Activated T-helper 9 cell treated with anti-CD3 and anti-CD28 coated beads, Interleukin-2, amount 50 U/mL, for 16 hours (primary cell): ENCODE measurements around the gene TMEM200C.
"Not testable (repeated sequence)": the region's sequence is repeated elsewhere in the genome, so short reads cannot be mapped to it uniquely, and the experiment has no call there.

ENCODE experiments used
- DNase-seq: peaks from one replicate; pipeline ENCODE4 v3.0.0-alpha.2; 2020; ENCODE audit warnings: low read depth

The TMEM200C gene

DNA sequence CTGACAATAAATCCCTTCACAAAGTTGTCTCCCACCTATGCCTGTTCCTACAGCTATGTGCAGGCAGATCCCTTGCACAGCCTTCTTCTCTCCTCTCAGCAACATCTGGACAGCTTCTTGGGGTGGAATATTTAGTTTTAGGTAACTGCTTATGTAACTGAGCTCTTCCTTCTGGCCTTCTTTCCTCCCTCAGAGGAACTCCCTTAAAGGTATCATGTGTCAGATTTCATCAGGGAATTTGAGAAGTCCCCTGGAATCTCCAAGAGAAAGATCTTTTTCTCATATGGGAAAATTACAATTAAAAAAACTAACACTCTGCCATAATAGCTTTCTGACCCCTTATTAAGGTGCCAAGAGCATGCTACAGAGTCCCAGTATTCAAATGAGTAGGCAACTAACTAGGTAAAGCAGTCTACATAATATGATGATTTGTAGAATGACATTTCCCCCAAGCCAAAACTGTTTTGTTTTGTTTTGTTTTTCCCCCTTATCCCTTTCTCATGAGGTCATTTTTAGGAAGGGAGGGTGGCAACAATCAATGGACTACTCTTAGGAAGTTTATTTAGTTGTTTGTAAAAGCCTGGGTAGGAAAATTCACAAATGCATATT, 2.4 kb downstream of the TMEM200C start:
- DNase-seq: no peak

DNA sequence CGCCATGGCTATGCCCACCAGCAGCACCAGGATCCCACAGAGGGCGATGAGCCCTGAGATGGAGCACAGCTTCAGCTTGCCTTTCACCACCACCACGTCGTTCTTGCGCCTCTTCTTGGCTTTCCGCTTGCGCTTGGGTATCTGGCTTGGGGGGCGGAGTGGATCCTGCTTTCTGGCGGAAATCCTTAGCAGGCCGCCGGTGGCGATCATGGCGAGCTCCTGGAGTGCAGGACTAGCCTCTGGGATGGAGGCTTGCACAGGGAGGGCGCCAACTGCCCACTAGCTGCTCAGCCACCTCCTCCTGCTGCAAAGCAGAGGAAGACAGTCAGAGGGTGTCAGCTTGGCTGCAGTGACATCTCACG, 3.5 kb downstream of the TMEM200C start:
- no peak for DNase-seq

DNA sequence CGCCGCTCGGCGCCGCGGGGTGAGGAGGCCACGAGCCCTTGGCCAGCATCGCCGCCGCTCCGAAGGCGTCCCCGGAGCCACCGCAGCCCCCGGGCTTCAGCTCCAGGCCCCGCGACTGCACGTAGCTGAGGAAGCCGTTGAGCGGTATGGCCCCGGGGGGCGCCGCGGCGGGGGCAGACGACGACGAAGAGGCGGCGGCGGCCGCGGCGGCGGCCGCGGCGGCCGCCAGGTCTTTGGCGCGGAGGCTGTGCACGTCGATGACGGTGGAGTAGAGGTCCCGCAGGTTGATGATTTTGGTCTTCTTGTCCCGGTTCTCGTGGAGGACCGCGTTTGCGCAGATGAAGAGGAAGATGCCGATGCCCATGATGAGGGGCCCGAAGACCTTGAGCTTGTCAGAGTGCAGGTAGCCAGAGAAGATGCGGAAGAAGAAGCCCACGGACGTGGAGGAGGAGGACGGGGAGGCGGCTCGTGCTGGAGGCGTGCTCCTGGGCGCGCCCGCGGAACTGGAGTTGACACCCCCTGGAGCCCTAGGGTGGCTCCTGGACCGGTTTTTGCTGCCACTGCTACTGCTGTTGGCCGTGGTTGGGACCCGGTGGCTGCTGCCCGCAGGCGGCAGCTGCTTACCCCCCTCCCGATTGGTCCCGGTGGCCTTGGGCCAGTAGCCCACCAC, 4.0 kb downstream of the TMEM200C start:
- DNase-seq: no peak

DNA sequence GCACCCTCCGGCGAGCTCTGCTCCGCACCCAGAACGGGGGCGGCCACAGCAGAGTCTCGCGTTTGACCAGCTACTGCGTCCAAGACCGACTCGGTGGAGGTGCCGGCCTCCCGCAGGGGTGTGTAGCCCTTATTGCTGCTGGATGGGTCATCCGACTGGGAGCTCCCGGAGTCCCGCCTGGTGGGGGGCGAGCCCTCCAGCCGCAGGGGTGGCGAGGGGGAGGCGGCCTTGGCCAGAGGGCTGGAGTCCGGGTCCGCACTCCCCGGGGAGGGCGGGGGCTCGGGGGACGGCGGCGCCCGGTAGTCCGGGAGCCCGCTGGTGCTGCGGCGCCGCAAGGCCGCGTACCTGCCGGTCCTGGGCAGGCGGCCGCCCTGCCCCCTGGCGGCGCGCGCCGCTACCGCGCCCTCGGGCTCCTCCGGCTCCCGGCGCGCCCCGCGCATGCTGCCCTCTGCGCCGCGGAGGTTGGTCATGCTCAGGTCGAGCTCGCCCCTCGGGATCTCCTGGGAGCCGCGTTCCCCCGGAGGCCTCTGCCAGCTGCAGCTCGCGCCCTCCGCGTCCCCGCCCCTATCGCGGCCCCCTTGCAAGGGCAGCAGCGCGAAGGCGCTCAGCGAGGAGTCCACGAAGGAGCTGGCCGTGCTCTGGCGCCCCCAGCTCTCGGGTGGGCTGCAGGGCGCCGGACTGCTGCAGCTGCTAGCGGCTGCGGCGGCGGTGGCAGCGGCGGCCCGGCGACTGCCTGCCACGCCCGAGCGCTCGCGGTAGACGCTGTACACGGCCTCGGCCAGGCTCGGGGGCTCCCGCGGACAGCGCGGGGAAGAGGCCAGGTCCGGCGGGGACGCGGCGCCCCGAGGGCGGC, 4.8 kb downstream of the TMEM200C start:
- no peak for DNase-seq

DNA sequence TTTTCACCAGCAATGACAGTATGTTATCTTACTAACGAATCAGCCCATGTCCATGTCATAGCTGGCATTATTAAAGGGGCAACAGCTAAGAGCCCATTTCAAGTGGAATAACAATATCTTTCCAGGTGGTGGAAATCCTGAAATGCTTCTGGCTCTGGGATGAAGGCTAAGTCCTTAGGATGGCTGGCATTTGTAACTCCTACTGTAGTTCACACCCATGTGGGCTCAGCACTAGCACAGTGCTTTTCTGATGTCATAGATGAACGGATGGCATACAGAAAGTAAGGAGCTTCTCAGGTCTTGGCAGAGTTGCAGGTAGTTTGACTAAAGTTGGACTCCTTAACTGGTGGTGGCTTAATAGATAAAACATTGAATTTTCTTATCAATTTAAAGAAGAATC, 10.0 kb downstream of the TMEM200C start:
- DNase-seq: no peak

DNA sequence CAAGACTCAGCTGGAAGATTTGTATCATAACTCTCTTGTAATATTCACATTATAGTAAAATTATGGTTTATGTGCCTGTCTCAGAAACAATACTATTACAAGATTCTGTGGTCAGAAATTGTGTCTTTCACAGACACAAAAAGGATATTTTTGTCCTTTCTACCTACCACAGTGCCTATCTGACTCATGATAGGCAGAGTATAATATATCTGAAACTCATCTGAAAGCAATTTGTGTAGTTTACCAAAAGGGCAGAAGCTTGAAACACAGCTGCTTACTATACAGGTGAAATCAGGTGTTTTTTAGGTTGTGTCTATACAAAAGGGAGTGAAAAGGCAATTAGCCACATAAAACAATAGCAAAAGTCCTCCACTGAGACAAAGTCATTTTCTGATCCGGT, 10.9 kb downstream of the TMEM200C start:
- no peak for DNase-seq

DNA sequence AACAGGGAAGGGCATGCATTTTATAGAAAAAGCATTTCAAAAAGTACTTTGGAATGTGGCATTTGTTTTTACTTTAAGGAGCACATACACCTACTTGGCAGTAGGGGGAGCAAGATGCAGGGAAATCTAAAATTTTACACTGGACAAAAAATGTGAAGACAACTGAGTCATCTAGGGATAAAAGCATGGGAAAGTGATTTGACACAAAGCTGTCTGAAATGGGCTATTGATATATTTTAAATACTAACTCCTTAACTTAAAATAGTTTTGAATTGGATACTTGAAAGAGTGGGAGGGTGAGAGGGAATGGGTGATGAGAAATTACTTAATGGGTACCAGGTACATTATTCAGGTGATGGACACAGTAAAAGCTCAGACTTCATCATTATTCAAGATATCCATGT, 15.8 kb downstream of the TMEM200C start:
- no peak for DNase-seq

DNA sequence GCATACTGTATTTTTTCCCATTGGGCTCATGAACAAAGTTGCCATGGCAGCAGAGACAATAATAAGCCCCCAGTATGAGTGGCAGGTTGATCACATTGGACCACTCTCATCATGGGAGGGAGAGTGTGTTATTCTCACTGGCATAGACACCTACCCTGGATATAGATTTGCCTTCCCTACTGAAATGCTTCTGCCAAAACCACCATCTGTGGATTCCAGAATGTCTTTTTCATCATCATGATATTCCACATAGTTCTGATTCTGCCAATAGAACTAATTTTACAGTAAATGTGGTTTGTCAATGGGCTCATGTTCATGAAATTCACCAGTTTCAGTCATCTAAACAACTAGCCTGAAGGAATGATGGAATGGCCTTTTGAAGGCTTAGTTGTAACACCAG, 18.4 kb downstream of the TMEM200C start:
- DNase-seq: no peak

DNA sequence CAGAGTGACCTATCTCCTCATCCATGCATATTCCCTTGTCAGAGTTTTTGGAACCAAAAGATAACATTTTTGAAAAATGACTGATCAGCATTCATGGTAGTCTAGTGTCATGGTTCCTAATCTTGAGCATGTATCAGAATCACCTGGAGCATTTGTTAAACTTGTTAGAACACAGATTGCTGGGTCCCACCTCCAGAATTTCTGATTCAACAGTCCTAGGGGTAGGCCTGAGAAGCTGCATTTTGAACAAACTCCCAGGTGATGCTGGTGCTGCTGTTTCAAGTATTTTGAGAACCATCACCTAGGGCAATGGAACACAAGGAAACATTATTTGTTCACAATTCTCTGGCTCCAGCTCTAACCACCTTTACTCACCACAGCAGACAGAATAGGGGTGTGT, 21.0 kb downstream of the TMEM200C start:
- no peak for DNase-seq

DNA sequence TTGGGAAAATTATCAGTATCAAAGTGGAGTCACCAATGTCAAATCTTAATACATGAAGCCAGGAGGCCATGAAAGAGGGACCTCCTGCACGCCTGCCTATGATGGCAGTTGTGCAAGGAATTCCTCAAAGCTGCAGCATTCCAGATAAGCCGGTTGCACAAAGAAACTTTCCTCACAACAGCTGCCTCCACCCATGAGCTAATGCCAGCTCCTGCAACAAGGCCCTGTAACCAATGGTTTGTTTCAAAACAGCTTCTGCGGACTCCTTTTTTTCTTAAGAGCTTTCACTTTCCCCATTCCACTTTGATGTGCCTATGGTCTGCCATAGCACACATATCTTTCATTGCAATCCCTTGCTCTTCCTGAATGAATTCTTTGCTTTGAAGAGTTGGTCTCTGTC, 22.4 kb downstream of the TMEM200C start:
- DNase-seq: no peak

DNA sequence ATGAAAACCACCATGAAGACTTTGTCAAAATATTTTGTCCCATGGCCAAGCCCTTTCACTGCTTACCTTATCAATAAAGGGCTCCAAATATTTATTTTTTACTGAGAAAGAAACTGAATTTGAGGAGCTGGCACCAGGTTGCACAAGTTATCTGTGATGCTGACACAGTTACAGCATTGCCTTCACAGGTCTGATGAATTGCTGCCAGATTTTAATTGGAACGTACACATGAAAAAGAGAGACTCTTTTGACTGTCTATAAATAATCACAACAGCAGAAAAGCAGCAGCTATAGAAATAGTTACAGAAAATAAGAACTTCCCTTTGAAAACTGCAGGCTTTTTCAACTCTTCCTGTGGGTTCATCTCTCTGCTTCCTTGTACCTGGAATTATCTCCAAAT, 23.9 kb downstream of the TMEM200C start:
- no peak for DNase-seq

DNA sequence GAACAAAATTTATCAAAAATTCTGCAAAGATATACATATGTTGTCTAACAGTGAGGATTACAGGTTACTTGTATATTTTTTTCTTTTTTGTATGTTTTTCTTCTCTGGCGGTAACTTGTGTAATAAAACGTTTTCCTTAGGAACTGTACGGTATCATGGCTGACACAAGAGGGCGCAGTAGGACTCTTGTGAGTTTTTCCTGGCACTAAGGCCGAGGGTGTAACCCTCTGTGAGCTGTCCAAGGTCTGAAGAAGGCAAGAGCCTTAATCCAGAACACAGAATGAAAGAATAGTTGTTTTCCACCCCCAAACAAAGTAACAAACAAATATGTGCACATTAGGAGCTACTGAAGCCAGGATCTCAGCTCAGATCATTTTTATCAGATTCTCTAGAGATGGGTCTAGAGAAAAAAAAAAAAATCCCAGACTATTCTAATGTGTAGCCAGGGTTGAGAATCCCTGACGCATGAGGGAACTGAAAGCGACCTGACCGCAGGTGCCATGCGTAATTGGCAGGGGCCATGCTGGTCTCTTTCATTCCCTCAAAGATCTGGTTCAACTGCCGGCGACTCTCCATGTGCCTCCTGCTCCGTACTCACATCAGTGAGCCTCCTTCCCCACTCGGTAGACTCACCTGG, 27.0 kb downstream of the TMEM200C start:
- DNase-seq: no peak

DNA sequence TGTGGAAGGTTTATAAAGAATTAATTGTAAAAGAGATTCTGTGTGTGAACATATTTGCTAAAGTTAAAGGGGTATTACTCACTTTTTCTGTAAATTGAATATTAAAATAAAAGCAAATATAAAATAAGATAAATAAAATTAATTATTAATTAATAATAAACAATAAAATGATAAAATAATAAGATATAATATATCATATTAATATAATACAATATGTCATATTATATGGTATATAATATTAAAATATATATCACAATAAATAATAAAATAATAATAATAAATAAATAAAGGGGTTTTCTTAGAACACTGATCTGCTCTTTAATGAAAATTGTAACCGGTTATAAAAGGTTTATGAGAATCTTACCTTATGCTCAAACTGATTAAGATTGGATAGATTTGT, 29.8 kb downstream of the TMEM200C start:
- DNase-seq: no peak

DNA sequence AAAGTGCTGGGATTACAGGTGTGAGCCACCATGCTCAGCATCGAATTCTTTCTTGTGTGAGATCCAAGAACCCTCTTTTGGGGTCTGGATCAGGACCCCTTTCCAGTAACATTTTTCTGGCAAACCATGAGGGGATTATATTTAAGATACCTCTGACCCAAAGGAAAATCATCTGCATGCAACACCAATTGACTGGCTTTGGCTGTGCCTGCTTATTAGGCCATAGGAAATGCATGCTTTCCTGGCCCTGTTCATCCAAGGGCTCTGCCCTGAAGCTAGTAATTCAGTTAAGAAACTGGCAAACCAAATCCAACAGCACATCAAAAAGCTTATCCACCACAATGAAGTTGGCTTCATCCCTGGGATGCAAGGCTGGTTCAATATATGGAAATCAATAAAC, 33.2 kb downstream of the TMEM200C start:
- not testable (repeated sequence) for DNase-seq

DNA sequence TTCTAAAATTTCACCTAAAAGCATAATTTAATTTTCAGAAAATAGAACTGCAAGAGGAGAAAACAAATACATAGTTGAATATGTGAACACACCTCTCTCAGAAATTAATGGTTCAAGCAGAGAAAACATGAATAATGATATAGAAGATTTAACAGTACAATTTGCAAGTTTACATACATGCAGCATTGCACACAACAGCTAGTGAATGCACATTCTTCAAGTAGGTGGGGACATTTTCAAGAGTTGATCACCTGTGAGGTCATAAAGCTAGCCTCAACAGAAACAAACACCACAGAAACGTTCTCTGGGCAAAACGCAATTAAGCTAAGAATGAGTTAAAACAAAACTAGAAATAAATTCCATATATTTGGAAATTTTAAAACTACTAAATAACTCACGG, 38.1 kb downstream of the TMEM200C start:
- no peak for DNase-seq

DNA sequence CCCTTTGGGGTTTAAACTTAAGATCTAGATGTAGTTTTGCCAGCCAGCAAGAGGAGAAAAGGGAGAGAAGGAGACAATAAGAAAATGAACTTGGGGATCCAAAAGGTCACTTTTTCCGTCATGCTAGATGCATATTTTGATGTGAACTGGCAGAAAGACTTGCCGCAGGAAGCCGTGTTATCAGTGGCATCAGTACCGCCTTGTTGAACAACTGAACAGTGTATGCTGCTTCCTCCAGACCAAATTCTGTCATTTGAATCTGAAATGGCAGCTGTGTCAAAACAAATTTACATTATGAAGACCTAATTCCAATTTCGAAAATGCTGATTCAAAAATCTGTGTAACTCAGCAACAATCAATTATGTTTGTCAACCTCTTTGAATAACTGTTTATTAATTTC, 42.1 kb downstream of the TMEM200C start:
- no peak for DNase-seq

DNA sequence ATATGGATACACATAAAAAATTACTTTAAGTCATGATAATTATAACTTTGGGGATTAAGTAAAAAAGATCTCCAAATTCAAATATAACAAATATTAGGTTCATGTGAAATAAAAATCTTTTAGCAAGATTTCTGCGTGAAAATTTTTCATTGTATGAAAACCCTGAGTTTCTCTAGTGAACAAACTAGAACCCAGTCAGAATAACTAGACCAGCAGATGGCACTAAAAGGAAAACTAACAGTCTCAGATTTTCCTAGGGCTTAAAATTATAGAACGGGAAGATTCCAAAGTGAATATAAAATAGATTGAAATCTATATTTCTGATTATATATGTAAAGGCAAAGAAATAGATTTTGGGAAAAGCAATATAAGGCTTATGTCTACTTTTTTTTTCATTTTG, 43.3 kb downstream of the TMEM200C start:
- no peak for DNase-seq

DNA sequence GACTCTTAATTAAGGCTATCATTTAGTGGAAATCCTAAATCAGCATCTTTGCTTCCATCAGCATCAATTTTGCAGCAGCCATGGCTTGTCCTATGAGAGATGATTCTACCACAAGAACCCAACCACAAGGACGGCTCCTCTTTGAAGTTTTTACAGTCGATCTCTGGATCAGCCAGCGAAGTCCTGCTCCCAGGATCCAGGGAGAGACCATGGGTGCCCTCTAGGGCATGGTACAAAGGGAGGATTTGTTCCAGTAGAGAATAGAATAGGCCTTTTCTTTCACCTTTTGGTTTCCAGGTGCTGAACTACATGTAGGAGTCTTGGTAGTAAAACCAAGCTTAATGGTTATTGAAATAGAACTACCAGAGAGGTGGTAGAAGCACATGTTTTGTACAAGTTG, 52.7 kb downstream of the TMEM200C start:
- no peak for DNase-seq

DNA sequence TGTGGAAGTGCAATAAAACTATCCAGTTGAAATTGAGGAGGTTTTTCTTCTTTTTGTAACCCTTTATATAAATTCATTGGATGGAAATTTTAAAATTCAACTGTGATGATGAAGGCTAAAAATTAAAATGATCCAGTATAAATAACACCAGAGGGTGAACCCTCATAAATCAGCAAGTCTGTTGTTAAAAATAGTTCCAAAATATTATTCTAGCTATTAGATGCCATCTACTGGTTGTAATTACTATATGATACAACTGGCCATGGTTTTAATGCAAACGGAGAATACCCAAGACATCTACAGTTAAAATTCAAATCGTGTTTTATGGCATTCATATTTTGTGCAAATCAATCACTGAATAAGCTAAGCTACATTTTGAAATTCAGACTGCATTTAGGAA, 53.8 kb downstream of the TMEM200C start:
- DNase-seq: no peak

DNA sequence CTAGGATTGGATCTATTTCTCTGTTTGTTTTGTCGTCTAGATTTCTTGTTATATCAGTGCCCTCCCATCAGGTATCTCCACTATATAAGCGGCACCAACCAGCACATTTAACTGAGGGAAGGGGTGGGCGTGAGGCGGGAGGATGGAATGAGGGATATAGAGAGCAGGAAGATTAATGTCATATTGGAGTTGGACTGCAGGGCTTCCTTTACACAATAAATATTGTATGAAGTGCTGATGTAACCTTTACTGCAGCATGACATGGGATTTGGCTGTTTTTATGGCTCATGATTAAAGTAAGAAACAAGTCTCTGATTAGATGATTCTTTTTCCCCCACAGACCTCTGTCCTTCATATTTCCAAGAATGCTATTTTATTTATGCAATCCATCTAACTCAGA, 54.8 kb downstream of the TMEM200C start:
- DNase-seq: no peak

DNA sequence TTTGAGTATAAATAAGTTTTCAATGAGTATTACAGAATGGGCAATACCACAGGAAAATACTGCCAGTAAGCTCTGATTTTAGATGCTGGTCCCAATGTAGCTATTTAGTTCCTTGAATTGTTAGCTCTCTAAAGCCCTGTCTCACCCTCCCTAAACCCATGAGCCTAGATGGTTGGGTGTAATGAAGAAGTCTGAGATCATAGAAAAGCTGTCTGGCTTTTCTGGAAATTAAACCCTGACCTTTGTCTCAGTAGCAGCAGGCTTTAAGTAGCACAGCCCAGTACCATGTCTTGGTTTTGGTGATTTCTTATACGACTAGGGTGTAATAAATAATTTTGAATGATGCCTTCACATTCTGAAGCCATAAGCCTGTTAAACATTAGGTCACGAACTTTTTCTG, 55.3 kb downstream of the TMEM200C start:
- no peak for DNase-seq

DNA sequence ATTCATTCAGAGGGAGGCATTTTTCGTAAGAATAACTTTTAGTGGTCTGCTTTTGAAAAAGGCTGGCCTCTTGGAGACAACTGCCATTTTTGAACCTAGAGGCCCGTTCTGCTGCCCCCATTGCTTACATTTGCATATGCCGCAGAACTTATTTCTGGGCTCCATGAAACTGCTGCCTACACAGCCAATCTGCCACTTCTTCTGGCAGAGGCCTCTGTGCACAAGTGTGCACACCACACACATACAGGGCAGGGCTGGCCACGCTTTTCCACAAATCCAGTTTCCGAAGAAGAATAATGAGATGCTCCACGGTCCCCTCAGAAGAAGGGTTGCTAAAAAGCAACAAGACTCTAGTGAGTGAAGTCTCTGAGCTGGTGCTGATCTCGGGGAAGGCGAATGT, 56.2 kb downstream of the TMEM200C start:
- no peak for DNase-seq
